HG03045 (cell line): ENCODE data around the gene ST7.

Experiments used
- ATAC-seq: cut with Tn5 transposase; IDR thresholded peaks from one replicate; pipeline ENCODE4 v1.9.1; 2021; ENCODE audit warnings: mild to moderate bottlenecking, moderate library complexity; ENCODE audit not compliant: unreplicated experiment

Gene ST7

DNA sequence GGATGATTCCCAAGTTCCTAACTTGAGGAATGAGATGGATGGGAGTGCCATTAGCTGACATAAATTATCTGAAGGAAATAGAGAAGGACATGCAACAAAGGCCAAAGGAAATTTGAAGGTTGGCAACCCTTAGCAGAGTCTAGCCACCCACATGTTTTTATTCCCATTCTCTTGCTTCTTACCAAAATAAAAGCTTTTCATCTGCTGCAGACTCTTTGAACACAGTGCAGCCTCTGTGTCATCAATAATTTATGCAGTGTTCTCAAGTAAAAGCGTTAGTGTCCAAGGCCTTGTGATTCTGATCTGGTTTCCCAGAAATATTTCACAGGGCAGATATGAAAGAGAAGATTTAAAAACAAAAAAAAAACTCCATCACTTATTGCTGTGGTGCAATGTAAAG, 98.5 kb downstream of the ST7 start:
- no peak for ATAC-seq

- no peak for ATAC-seq
Measured at GRCh38 chr7:117053432-117053831, 100.1 kb downstream of the ST7 start.

DNA sequence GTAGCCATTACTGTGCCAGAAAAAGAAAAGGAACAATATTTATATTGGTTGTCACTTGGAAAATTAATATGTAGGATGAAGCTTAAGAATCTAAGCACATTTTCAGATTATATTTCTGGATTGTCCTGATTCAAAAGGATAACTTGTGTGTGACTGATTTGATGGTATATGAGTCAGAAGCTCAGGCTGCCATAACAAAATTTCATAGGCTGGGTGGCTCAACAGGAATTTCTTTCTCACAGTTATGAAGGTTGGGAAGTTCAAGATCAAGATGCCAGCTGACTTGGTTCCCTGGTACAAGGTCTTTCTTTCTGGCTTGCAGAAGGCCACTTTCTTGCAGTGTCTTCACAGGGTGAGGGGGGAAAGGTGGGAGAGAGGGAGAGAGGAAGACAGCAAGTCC, 108.5 kb downstream of the ST7 start:
- no peak for ATAC-seq

GRCh38 chr7:117062300-117062699, 109.0 kb downstream of the ST7 start:
- ATAC-seq, result no peak

- ATAC-seq, result no peak
Measured at GRCh38 chr7:117064688-117065087, 111.4 kb downstream of the ST7 start.

DNA sequence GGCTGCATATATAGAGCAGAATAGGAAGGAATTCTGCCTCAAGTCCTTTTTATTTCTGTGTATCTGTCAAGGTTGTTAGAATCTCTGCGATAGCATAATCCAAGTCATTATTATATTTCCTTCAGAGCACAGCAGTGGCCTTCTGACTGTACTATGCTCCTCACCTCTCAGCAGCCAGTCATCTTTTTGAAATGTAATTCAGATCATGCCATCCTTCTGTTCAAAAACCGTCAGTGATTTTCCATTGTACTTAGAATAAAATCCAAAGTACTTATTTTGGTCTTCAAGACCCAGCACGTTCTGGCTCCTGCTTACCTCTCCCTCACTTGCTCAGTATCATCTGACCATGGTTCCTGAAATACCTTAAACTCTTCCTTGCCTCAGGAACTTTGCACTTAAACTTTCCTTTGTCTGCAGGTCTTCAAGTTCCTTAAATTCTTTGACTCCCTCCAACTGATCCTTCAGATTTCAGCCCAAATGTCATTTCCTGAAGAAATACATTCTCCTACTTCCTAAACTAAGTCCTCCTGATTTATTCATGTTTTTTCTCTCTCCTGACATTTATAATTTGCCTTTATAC, 112.4 kb downstream of the ST7 start:
- no peak for ATAC-seq

DNA sequence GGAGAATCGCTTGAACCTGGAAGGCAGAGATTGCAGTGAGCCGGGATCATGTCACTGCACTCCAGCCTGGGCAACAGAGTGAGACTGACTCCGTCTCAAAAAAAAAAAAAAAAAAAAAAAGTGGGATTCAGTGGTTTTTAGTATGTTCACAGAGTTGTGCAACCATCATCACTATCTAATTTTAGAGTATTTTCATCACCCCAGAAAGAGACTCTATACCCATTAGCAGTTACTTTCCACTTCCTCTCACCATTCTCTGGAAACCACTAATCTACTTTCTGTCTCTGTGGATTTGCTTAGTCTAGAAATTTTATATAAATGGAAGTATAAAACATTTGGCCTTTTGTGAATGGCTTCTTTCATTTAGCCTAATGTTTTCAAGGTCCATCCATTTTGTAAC, 113.4 kb downstream of the ST7 start:
- no peak for ATAC-seq

DNA sequence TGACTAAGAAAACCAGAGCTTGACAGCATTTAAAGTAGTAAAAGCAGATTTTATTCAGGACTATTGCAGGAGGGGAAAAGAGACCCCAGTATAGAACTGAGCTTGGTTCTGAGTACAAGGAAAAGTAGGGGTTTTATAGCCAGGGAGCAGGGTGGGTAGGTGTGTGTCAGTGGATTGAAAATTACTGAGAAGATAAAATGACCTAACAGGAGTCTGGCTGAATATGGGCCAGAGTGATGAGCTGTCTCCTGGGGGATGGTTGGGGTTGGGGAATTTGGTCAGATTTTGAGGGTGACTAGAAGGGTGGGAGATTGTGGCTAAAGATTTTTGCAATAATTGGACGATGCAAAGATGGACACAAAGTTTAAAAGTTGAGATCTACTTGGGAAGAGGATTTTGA, 114.0 kb downstream of the ST7 start:
- no peak for ATAC-seq

GRCh38 chr7:117068511-117069145, 115.3 kb downstream of the ST7 start:
- no peak for ATAC-seq

- ATAC-seq, result no peak
Measured at GRCh38 chr7:117069379-117069778, 116.1 kb downstream of the ST7 start.

GRCh38 chr7:117071551-117071950, 118.2 kb downstream of the ST7 start:
- no peak for ATAC-seq

GRCh38 chr7:117072620-117073118, 119.4 kb downstream of the ST7 start:
- ATAC-seq, result no peak

GRCh38 chr7:117074378-117074777, 121.1 kb downstream of the ST7 start:
- ATAC-seq, result no peak

GRCh38 chr7:117075934-117076333, 122.6 kb downstream of the ST7 start:
- ATAC-seq, result no peak

GRCh38 chr7:117076426-117076943, 123.2 kb downstream of the ST7 start:
- ATAC-seq, result no peak

DNA sequence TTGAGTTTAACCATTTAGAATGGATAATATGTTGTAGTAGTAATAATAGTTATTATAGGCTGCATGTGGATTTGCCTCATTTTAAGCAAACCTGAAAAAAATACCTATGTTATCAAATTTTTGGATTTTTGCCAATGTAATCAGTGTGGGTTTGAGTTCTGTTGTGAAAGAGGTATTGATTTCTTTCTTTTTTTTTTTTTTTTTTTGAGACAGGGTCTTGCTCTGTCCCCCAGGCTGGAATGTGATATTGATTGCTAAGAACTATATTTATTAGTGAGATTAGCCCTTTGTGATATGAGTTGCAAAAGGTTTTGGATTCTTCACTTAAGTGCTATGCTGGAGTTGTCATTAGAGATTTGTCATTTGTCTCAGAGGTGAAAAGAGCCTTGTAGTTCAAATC, 124.4 kb downstream of the ST7 start:
- no peak for ATAC-seq

- no peak for ATAC-seq
Measured at GRCh38 chr7:117082647-117083046, 129.3 kb downstream of the ST7 start.

DNA sequence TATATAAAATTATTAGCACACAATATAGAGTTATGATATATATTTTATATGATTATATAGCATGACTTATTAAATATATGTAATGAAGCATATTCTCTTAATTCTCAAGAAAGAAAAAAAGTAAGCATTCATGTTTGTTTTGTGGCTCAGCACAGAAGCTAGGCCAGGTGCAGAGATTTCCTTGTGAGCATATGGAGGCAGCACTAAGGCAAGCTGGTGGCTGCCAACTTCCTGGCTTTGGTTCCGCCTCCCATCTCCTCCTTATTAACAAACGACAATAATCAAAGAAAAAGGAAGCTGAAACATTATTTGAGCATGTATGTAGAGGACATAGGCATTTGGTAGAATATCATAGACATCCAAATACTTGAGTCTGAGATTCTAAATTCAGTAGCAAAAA, 130.3 kb downstream of the ST7 start:
- ATAC-seq, result no peak

DNA sequence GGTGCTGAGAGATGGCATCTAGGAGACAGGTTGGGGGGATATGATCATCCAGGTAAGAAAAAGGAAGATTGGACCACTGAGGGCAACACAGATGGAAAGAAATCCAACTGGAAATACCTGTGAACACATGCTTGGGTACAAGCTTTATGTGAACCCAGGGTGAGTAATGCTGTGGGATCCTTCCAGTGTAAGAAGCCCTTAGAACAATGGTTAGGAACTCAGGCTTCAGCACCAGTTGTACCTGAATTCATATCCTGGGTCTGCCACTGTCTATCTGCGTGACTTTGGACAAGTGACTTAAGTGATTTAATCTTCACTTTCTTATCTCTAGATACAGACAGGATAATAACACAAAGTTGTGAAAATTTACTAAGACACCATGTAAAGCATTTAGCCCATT, 131.0 kb downstream of the ST7 start:
- no peak for ATAC-seq

DNA sequence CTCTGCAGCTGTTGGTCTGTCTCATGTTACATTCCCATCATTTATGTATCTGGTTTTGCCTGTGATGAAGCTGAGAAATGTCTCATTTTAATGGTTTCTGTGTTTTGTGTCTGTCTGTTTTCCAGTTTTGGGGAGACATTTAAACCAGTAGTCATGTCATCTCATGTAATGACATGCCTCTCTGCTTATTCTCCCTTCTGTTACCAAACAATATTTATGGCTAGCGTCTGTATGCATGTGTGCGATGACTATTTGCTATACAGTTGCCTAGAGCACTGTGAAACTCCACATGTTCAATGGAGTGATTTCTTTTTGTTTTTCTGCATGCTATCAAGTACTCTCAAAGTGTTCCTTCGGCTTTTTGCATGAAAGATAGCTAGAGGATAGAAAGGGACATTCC, 132.0 kb downstream of the ST7 start:
- no peak for ATAC-seq

- ATAC-seq, result no peak
Measured at GRCh38 chr7:117085769-117086463, 132.6 kb downstream of the ST7 start.

DNA sequence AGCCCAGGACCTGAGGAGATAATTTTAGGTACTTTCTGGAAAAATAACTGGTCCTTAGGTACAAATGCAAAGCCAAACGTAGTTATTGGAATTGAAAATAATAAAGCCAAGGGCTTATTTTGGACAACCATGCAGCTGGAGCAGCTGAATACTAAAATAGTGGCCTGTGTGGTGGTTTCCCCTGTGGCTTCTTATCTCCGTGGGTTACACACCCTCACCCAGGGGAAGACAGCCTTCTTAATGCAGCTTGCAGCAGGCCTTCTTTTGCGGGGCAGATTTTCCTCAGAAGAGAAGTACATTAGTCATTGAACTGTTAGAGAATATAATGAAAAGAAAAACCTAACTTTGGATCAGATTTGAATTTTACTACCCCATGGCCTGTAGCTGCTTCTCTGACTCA, 133.5 kb downstream of the ST7 start:
- ATAC-seq, result no peak
